HUES64 (cell line): ENCODE data around the gene CTNNA2.

Experiments used
- H3K27ac ChIP-seq: 2 replicates; pipeline ENCODE4 v1.7.0; 2013; ENCODE audit warnings: low read depth, low read length, inconsistent platforms
- H3K27me3 ChIP-seq: 2 replicates; pipeline ENCODE4 v1.6.1; 2013; ENCODE audit warnings: mild to moderate bottlenecking, low read length; ENCODE audit not compliant: insufficient read depth
- H3K36me3 ChIP-seq: 2 replicates; pipeline ENCODE4 v1.6.1; 2013; ENCODE audit warnings: mild to moderate bottlenecking, low read length; ENCODE audit not compliant: insufficient read depth
- H3K4me1 ChIP-seq: 2 replicates; pipeline ENCODE4 v1.6.1; 2013; ENCODE audit warnings: mild to moderate bottlenecking, low read length, moderate library complexity; ENCODE audit not compliant: insufficient read depth
- H3K4me3 ChIP-seq: 2 replicates; pipeline ENCODE4 v1.5.1; 2013; ENCODE audit warnings: mild to moderate bottlenecking, low read length, moderate library complexity
- H3K9ac ChIP-seq: 2 replicates; pipeline ENCODE4 v1.6.1; 2013; ENCODE audit warnings: mild to moderate bottlenecking, low read depth, low read length
- H3K9me3 ChIP-seq: 2 replicates; pipeline ENCODE4 v1.6.1; 2013; ENCODE audit warnings: low read depth, low read length; ENCODE audit not compliant: insufficient read depth
- WGBS: fragments of 150-250, 120-280 bp; methylation state at CpG from one replicate; pipeline ENCODE4 v1.1.7; 2013; ENCODE audit warnings: missing lambda C conversion rate; 5-methylcytosine and 5-hydroxymethylcytosine counted together

CTNNA2 gene

GRCh38 chr2:80168037-80168436, 655.2 kb downstream of the CTNNA2 start:
- no peaks in the 10 kb centered on the region for H3K9me3 ChIP-seq
- H3K4me3 ChIP-seq = no peak overlapping the region
- H3K27ac ChIP-seq = no peak overlapping the region
- WGBS = 82% methylated on average over 2 of the region's 2 CpGs
- H3K4me1 ChIP-seq = peaks cover 10% of the 10 kb centered on the region; the same call in 1 of the 2 replicates
- H3K9ac ChIP-seq = no peak overlapping the region
- no peaks in the 10 kb centered on the region for H3K36me3 ChIP-seq
- H3K27me3 ChIP-seq = no peaks in the 10 kb centered on the region

DNA sequence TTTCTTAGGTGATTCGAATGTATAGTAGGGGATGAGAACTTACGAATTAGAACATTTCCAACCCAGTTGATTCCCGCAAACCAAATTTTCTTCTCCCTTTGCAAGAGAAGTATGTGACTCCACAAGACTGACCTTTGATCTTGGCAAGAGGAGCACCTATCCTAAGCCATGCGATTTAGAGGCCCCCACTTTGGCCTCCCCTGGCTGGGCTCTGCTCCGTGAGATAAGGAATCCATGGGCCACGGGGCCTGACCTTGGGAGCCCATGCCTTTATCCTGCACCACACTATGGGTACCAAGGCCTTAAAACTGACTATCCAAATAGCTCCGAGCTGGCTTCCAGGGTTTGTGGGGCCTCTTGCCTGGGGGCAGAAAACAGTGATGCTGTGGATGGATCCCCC, 656.0 kb downstream of the CTNNA2 start:
- Histone ChIP-seq H3K9ac (no peak overlapping the region), H3K27ac (no peak overlapping the region), H3K27me3 (no peaks in the 10 kb centered on the region), H3K36me3 (no peaks in the 10 kb centered on the region), H3K4me3 (no peak overlapping the region), H3K4me1 (peaks cover 10% of the 10 kb centered on the region; the same call in 1 of the 2 replicates), H3K9me3 (no peaks in the 10 kb centered on the region)
- WGBS = 98% methylated on average over 7 of the region's 7 CpGs

DNA sequence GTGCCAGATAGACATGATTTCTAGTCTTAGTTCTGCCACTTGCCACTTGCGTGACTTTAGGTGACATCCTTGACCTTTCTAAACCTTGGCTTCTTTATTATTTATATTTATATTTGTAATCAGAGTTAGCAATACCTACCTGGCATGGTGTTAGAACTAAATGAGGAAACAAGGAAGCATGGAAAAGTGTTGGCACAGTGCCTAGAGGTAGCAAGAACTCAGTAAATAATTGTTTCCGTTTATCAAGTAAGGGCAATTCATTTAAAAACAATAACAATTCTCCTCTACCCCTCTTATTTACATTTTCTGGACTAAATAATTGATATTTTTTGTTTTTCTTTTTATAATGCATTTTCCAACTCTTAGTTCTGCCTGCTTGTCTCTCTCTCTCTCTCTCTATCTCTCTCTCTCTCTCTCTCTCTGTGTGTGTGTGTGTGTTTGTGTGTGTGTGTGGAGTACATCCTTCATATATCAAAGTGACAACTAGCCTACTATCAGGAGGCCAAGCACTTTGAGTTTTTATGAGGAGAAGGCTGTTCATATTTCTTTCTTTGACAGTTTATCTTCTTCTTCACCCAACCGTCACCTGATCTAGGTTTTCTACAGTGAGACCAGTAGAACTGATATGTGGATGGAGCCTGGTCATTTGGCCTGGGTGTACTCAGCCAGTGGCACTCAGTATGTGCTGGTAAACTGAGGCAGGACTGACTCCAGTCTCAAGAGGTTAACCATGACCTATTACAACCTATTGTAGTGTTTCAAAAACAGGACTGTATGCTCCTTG, 657.2 kb downstream of the CTNNA2 start:
- no peak overlapping the region for H3K27ac ChIP-seq
- no peaks in the 10 kb centered on the region for H3K36me3 ChIP-seq
- H3K4me1 ChIP-seq = peaks cover under 1% of the 10 kb centered on the region; the same call in 1 of the 2 replicates
- no peak overlapping the region for H3K4me3 ChIP-seq
- H3K27me3 ChIP-seq = no peaks in the 10 kb centered on the region
- no peak overlapping the region for H3K9ac ChIP-seq
- H3K9me3 ChIP-seq = no peaks in the 10 kb centered on the region
- WGBS = 100% methylated on average over 2 of the region's 3 CpGs

- Histone ChIP-seq H3K4me3 (no peak overlapping the region), H3K27ac (no peak overlapping the region), H3K9me3 (peaks cover 5% of the 10 kb centered on the region; the same call in 1 of the 2 replicates), H3K27me3 (no peaks in the 10 kb centered on the region), H3K4me1 (0 out of 2 replicates have a peak, but pooled peaks cover 4% of the 10 kb centered on the region), H3K36me3 (no peaks in the 10 kb centered on the region), H3K9ac (no peak overlapping the region)
- 42% methylated on average over 2 of the region's 2 CpGs for WGBS
Measured at GRCh38 chr2:80185091-80185490, 672.2 kb downstream of the CTNNA2 start.

DNA sequence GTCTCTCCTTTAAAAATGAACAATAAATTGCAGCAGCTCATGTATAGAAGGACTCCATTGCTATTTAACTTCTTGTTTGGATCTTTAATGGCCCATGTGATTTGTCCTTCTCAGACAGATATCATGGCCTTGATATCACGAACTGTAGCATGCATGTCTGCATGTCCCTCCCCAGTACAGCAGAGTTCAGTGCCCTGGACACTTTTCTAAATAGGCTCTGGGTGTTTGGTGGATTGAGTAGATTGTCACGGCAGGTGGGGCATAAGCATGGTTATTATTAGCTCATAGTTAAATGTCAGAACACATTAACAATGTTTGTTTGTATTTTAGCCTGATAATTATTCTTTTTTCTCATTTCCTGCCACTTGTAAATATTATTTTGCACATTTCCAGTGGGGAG, 673.4 kb downstream of the CTNNA2 start:
- Histone ChIP-seq H3K9me3 (no peaks in the 10 kb centered on the region), H3K4me3 (no peak overlapping the region), H3K9ac (no peak overlapping the region), H3K27ac (no peak overlapping the region), H3K4me1 (0 out of 2 replicates have a peak, but pooled peaks cover 4% of the 10 kb centered on the region), H3K27me3 (no peaks in the 10 kb centered on the region), H3K36me3 (no peaks in the 10 kb centered on the region)
- 88% methylated on average over 1 of the region's 2 CpGs for WGBS

- Histone ChIP-seq H3K4me3 (no peak overlapping the region), H3K27me3 (no peaks in the 10 kb centered on the region), H3K4me1 (0 out of 2 replicates have a peak, but pooled peaks cover 4% of the 10 kb centered on the region), H3K36me3 (no peaks in the 10 kb centered on the region), H3K27ac (no peak overlapping the region), H3K9me3 (no peaks in the 10 kb centered on the region), H3K9ac (no peak overlapping the region)
- WGBS = 97% methylated on average over 5 of the region's 5 CpGs
Measured at GRCh38 chr2:80187156-80187555, 674.3 kb downstream of the CTNNA2 start.

- H3K4me1 ChIP-seq = 0 out of 2 replicates have a peak, but pooled peaks cover 4% of the 10 kb centered on the region
- no peak overlapping the region for H3K9ac ChIP-seq
- no peaks in the 10 kb centered on the region for H3K36me3 ChIP-seq
- H3K9me3 ChIP-seq = no peaks in the 10 kb centered on the region
- no peaks in the 10 kb centered on the region for H3K27me3 ChIP-seq
- 92% methylated on average over 4 of the region's 5 CpGs for WGBS
- H3K4me3 ChIP-seq = no peak overlapping the region
- no peak overlapping the region for H3K27ac ChIP-seq
Measured at GRCh38 chr2:80190166-80190565, 677.3 kb downstream of the CTNNA2 start.

DNA sequence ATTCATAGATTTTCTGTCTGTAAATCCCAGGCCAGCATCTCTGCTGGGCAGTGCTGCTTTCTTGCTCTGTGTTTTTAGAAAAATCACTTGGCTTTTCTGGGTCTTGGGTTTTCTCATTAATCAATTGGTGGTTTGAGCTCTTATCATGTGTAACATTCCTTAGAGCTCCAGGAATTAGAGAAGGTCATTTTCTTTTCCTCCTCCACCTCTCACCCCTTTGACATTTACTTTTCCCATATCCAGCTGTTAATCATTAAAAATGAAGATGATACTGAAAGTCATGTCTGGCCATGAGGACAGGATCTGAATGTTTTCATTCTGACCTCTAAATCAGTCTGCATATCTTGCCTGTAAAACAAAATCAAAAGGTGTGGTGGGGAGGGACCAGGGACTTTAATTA, 680.7 kb downstream of the CTNNA2 start:
- no peaks in the 10 kb centered on the region for H3K4me1 ChIP-seq
- no peaks in the 10 kb centered on the region for H3K27me3 ChIP-seq
- H3K27ac ChIP-seq = no peak overlapping the region
- H3K36me3 ChIP-seq = no peaks in the 10 kb centered on the region
- H3K9ac ChIP-seq = no peak overlapping the region
- H3K9me3 ChIP-seq = no peaks in the 10 kb centered on the region
- H3K4me3 ChIP-seq = no peak overlapping the region

DNA sequence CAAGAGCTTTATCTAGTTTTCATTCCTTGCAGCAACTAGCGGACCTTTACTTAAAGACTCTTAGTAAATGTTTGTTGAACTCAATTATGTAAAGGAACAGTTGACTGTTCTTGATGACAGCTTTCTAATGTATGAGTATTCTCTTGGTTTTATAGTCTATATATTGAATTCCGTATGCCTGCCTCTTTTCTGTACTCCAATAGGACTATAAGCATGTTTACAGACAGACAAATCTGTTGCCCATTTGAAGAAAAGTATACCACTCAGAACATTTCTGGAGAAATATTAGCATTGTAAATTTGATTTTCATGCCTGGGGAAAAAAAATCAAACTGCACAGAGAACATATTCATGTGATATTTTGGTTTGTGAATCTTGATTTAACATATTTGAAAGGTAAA, 682.2 kb downstream of the CTNNA2 start:
- Histone ChIP-seq H3K36me3 (no peaks in the 10 kb centered on the region), H3K4me3 (no peak overlapping the region), H3K27me3 (no peaks in the 10 kb centered on the region), H3K27ac (no peak overlapping the region), H3K9me3 (no peaks in the 10 kb centered on the region), H3K4me1 (peaks cover 7% of the 10 kb centered on the region; the same call in 1 of the 2 replicates), H3K9ac (no peak overlapping the region)
- WGBS = 100% methylated on average over 1 of the region's 2 CpGs

- no peak overlapping the region for H3K27ac ChIP-seq
- H3K4me1 ChIP-seq = peaks cover 7% of the 10 kb centered on the region; the same call in 1 of the 2 replicates
- H3K9ac ChIP-seq = no peak overlapping the region
- H3K4me3 ChIP-seq = no peak overlapping the region
- peaks cover 7% of the 10 kb centered on the region for H3K9me3 ChIP-seq
- H3K27me3 ChIP-seq = no peaks in the 10 kb centered on the region
- no peaks in the 10 kb centered on the region for H3K36me3 ChIP-seq
- WGBS = 92% methylated on average over 2 of the region's 2 CpGs
Measured at GRCh38 chr2:80198042-80198441, 685.2 kb downstream of the CTNNA2 start.

DNA sequence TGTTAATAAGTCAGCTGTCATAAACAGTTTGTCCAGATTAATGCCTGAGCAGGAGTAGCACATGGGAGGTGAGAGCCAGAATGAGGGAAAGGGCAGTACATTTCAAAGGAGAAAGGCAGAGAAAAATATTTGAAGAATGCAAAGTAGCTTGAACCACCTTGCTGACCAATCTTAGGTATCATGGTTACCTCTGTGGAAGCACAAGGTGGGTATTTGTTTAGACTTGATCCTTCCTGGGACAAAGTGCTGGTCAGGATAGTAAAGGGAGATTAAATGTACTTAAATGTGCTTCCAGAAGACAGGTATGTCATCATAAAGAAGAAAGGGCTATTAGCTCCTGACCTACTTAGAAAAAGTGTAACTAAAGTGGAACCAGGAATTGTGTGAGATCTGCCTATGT, 686.7 kb downstream of the CTNNA2 start:
- Histone ChIP-seq H3K27ac (no peak overlapping the region), H3K27me3 (no peaks in the 10 kb centered on the region), H3K4me3 (no peak overlapping the region), H3K4me1 (peaks cover 7% of the 10 kb centered on the region; the same call in 1 of the 2 replicates), H3K9ac (no peak overlapping the region), H3K36me3 (no peaks in the 10 kb centered on the region), H3K9me3 (peaks cover 17% of the 10 kb centered on the region)
